ENCODE measurements around the gene EHMT1.

Gene EHMT1

DNA sequence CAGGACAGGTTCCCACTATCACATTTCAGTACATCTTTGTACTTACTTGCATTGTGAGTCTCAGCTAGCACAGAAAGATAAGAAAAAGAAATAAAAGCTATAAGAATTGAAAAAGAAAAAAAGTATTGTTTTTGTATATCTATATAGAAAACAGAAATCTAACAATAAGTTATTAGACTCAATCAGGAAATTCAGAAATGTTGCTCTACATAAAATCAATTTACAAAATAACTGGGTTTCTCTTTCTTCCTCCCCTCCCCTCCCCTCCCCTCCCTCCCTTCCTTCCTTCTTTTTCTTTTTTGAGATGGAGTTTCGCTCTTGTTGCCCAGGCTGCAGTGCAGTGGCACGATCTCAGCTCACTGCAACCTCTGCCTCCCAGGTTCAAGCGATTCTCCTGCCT lies 251.6 kb downstream of the EHMT1 start:
- no peaks in the 10 kb centered on the region for H4K20me1 ChIP-seq (ENCODE audit: insufficient read depth)
- no peak overlapping the region for H3K4me3 ChIP-seq (IDR thresholded peaks at IDR 0.05; ENCODE audit: insufficient read depth, low read depth, low read length)
- no peak overlapping the region for H3K9ac ChIP-seq
- H3K36me3 ChIP-seq (ENCODE audit: insufficient read depth), result no peaks in the 10 kb centered on the region
- TF ChIP-seq, protein P1, sequence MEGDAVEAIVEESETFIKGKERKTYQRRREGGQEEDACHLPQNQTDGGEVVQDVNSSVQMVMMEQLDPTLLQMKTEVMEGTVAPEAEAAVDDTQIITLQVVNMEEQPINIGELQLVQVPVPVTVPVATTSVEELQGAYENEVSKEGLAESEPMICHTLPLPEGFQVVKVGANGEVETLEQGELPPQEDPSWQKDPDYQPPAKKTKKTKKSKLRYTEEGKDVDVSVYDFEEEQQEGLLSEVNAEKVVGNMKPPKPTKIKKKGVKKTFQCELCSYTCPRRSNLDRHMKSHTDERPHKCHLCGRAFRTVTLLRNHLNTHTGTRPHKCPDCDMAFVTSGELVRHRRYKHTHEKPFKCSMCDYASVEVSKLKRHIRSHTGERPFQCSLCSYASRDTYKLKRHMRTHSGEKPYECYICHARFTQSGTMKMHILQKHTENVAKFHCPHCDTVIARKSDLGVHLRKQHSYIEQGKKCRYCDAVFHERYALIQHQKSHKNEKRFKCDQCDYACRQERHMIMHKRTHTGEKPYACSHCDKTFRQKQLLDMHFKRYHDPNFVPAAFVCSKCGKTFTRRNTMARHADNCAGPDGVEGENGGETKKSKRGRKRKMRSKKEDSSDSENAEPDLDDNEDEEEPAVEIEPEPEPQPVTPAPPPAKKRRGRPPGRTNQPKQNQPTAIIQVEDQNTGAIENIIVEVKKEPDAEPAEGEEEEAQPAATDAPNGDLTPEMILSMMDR (conservative IDR thresholded peaks at IDR 0.05; ENCODE audit: low read depth, low read length), result no peak
- H3K4me2 ChIP-seq, result no peak overlapping the region
- no peaks in the 10 kb centered on the region for H3K79me2 ChIP-seq (ENCODE audit: insufficient read depth, low read depth)
- 0 out of 2 replicates have a peak, but pooled peaks cover 4% of the 10 kb centered on the region for H3K27me3 ChIP-seq (ENCODE audit: insufficient read depth, low read depth)
- H2AFZ ChIP-seq (ENCODE audit: low read depth), result no peak overlapping the region
- no peak overlapping the region for H3K27ac ChIP-seq
- no peaks in the 10 kb centered on the region for H3K4me1 ChIP-seq (ENCODE audit: low read depth, poor library complexity, severe bottlenecking)

- H3K27ac ChIP-seq, result no peak overlapping the region
- no peak overlapping the region for H3K4me3 ChIP-seq (IDR thresholded peaks at IDR 0.05; ENCODE audit: insufficient read depth, low read depth, low read length)
- TF ChIP-seq, protein P1 (conservative IDR thresholded peaks at IDR 0.05; ENCODE audit: low read depth, low read length), result no peak
- no peak overlapping the region for H3K4me2 ChIP-seq
- no peaks in the 10 kb centered on the region for H3K4me1 ChIP-seq (ENCODE audit: low read depth, poor library complexity, severe bottlenecking)
- H3K27me3 ChIP-seq (ENCODE audit: insufficient read depth, low read depth), result 0 out of 2 replicates have a peak, but pooled peaks cover 4% of the 10 kb centered on the region
- H2AFZ ChIP-seq (ENCODE audit: low read depth), result no peak overlapping the region
- no peaks in the 10 kb centered on the region for H4K20me1 ChIP-seq (ENCODE audit: insufficient read depth)
- no peaks in the 10 kb centered on the region for H3K36me3 ChIP-seq (ENCODE audit: insufficient read depth)
- H3K9ac ChIP-seq, result no peak overlapping the region
- H3K79me2 ChIP-seq (ENCODE audit: insufficient read depth, low read depth), result no peaks in the 10 kb centered on the region
Measured at GRCh38 chr9:137872296-137872695, 253.5 kb downstream of the EHMT1 start.

- no peak overlapping the region for H3K9ac ChIP-seq
- TF ChIP-seq, protein P1 (conservative IDR thresholded peaks at IDR 0.05; ENCODE audit: low read depth, low read length), result no peak
- H4K20me1 ChIP-seq (ENCODE audit: insufficient read depth), result no peaks in the 10 kb centered on the region
- H3K4me3 ChIP-seq (IDR thresholded peaks at IDR 0.05; ENCODE audit: insufficient read depth, low read depth, low read length), result no peak overlapping the region
- no peaks in the 10 kb centered on the region for H3K79me2 ChIP-seq (ENCODE audit: insufficient read depth, low read depth)
- H3K27ac ChIP-seq, result no peak overlapping the region
- no peaks in the 10 kb centered on the region for H3K36me3 ChIP-seq (ENCODE audit: insufficient read depth)
- no peak overlapping the region for H2AFZ ChIP-seq (ENCODE audit: low read depth)
- no peak overlapping the region for H3K4me2 ChIP-seq
- H3K27me3 ChIP-seq (ENCODE audit: insufficient read depth, low read depth), result 0 out of 2 replicates have a peak, but pooled peaks cover 4% of the 10 kb centered on the region
- H3K4me1 ChIP-seq (ENCODE audit: low read depth, poor library complexity, severe bottlenecking), result no peaks in the 10 kb centered on the region
Measured at GRCh38 chr9:137873408-137873807, 254.6 kb downstream of the EHMT1 start.

DNA sequence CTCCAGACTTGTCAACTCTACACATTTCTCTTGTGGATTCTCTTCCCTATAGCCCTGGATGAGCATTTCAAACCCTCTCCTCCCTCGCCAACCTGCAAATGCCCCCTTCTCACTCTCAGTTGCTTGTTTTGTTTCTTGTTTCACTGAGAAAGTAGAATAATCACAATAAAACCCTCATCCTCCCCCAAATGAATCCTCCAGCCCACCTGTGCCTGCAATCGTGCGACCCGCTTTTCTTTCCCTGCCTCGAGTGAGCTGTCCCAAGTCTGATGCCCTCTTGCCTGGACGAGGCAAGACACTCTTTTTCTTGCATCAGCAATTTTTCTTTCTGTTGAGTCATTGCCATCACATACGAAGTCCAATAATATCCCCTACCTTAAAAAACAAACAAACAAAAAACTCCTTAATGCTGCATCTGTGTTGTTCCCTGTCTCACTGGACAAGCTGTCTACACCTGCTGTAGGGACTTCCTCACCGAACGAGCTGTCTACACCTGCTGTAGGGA lies 255.1 kb downstream of the EHMT1 start:
- no peaks in the 10 kb centered on the region for H3K36me3 ChIP-seq (ENCODE audit: insufficient read depth)
- H4K20me1 ChIP-seq (ENCODE audit: insufficient read depth), result no peaks in the 10 kb centered on the region
- no peaks in the 10 kb centered on the region for H3K79me2 ChIP-seq (ENCODE audit: insufficient read depth, low read depth)
- no peak overlapping the region for H3K4me3 ChIP-seq (IDR thresholded peaks at IDR 0.05; ENCODE audit: insufficient read depth, low read depth, low read length)
- no peak overlapping the region for H2AFZ ChIP-seq (ENCODE audit: low read depth)
- no peaks in the 10 kb centered on the region for H3K4me1 ChIP-seq (ENCODE audit: low read depth, poor library complexity, severe bottlenecking)
- H3K4me2 ChIP-seq, result no peak overlapping the region
- TF ChIP-seq, protein P1 (conservative IDR thresholded peaks at IDR 0.05; ENCODE audit: low read depth, low read length), result no peak
- 0 out of 2 replicates have a peak, but pooled peaks cover 4% of the 10 kb centered on the region for H3K27me3 ChIP-seq (ENCODE audit: insufficient read depth, low read depth)
- no peak overlapping the region for H3K9ac ChIP-seq
- no peak overlapping the region for H3K27ac ChIP-seq

Measured in KMS-11 (cell line).